IPS-18c (cell line): ENCODE results near the gene CLMN.

ENCODE experiments used
- H3K4me3 ChIP-seq: 2 replicates; pipeline ENCODE4 v1.7.0; 2013; ENCODE audit warnings: low read depth, mild to moderate bottlenecking, low read length, moderate library complexity; ENCODE audit not compliant: insufficient read depth
- H3K9me3 ChIP-seq: one replicate; pipeline ENCODE4 v1.6.1; 2013; ENCODE audit warnings: mild to moderate bottlenecking, low read length, moderate library complexity; ENCODE audit not compliant: control insufficient read depth, insufficient read depth

Gene CLMN

DNA sequence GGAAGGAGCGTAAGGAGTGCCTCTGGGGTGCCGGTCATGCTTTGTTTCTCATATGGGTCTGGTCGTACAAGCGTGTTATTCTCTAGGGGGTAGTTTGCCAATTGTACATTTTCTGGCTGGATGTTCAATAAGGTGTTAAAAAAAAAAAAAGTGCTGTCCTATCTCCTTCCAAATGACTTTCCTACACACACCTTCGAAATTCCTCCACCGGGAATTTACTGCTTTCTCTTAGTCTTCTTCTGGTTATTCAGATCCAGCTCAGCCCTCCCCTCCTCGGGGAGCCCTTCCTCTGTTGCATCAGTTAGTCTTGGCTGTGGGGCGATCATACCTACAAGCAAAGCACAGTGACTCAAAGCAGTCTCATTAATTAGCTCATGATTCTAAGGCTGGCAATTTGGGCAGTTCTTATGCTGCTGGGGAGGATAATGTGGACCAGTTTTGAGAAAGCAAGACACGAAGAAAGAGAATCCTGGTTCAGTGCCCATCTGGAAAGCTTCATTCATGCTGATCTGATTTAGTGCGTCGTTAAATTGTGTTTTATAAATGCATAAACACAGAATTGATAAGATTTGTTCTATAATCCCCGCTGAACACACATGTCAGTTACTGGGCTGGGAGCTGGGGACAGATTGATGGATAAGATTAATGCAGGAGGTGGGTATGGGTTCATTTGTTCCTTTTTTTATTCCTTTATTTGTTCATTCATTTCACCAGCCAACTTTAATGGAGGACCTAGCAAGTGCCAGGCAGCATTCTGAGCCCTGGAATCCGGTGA, 9.2 kb upstream of the CLMN start:
- no peak overlapping the region for H3K4me3 ChIP-seq
- no peaks in the 10 kb centered on the region for H3K9me3 ChIP-seq

DNA sequence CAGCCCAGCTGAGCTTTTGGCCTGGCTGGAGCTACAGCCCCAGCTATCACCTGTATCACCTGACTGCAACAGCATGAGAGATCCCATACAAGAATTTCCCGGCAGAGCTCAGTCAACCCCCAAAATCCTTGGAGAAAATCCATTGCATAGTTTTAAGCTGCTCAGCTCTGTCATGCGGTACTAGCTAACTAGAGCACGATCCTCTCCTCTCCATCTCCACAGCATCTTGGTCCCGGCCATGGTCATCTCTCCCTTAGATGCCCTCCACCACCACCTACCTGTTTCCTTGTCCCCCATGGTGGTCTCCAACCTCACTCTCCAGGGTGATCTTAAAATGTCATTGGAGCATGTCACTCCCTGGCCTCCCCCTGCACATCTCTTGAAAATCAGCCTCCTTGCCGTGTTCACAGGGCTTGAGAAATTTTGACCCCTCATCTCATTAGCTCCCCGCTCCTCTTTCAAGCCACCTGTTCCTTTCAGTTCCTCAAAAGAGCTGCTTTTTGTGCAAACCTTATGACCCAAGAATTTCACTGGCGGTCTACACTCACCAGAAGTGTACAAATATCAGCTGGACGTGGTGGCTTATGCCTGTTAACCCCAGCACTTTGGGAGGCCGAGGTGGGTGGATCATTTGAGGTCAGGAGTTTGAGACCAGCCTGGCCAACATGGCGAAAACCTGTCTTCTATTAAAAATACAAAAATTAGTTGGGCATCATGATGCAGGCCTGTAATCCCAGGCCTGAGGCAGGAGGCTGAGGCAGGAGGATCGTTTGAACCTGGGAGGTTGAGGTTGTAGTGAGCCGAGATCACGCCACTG, 8.1 kb upstream of the CLMN start:
- no peak overlapping the region for H3K4me3 ChIP-seq
- no peaks in the 10 kb centered on the region for H3K9me3 ChIP-seq

DNA sequence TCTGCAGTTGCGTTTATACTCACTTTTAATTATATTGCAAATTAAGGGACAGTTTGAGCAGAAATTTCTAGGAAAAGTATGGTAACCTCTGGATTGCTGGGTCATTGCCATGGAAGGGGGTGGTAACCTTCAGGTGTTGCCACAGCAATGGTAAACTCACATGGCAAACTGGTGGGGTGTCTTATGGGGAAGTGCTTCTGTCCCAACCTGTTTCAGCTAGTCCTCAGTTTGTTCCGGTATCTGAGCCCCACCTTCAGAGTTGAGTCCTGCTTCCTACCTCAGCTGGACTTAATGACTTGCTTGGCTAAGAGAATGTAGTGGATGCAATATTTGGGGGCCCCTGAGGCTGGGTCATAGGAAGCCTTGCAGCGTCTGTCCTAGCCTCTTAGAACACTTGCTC, 7.3 kb upstream of the CLMN start:
- H3K4me3 ChIP-seq: no peak overlapping the region
- H3K9me3 ChIP-seq: no peaks in the 10 kb centered on the region

DNA sequence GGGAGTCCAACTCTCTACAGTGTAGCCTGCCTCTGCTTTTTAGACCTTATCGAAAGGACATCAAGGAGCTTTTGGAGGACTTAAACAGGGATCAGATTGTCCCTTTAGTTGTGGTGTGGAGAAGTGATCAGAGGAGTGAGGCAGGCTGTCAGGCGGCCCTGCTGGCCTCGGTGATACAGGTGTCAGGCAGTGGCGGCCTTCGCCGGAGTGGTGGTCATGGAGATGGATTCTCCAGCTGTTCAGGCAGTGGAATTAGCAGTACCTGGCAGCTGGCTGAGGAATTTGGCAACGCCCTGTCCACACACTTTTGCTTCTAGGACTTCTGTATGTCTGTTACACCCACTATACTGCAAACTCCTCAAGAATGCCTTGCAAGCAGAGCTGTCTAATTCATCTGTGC, 4.2 kb upstream of the CLMN start:
- Histone ChIP-seq H3K9me3 (no peaks in the 10 kb centered on the region), H3K4me3 (no peak overlapping the region)

DNA sequence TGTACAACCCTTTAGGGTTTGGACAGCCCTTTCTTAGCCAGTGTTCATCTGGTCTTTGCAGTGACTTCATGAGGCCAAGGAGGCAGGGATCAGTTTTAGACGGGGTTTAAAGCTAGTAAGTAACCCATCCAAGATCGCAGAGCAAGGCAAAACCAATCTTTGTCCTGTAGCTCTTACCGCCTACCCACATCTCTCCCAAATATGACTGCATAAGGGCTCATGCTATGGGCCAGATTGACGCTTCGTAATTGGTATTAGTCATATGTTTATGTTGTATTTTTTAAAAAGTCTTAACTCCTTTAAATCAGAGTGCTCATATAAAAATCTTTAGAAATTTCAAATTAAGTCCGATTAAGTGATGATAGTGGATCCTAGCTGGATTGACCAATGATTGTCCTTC, 3.7 kb upstream of the CLMN start:
- Histone ChIP-seq H3K9me3 (no peaks in the 10 kb centered on the region), H3K4me3 (no peak overlapping the region)

DNA sequence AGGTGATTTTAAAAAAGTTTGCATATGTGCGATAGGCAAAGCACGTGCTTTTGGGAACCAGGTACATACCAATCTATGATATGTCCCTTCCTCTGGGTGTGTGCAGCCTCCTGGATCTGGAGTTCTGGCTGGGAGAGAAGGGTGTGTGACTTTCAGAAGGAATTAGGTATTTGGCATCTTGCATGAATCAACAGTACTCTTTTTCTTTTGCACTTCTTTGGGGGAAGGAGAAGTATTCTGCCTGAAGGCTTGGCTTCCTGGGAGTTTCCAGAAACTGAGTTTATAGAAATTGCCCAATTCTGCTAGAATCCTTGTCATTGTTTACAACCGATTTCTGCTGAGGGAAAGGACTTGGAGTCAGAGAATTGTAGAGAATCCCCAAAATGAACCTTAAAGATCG, 2.9 kb upstream of the CLMN start:
- H3K9me3 ChIP-seq: no peaks in the 10 kb centered on the region
- no peak overlapping the region for H3K4me3 ChIP-seq

DNA sequence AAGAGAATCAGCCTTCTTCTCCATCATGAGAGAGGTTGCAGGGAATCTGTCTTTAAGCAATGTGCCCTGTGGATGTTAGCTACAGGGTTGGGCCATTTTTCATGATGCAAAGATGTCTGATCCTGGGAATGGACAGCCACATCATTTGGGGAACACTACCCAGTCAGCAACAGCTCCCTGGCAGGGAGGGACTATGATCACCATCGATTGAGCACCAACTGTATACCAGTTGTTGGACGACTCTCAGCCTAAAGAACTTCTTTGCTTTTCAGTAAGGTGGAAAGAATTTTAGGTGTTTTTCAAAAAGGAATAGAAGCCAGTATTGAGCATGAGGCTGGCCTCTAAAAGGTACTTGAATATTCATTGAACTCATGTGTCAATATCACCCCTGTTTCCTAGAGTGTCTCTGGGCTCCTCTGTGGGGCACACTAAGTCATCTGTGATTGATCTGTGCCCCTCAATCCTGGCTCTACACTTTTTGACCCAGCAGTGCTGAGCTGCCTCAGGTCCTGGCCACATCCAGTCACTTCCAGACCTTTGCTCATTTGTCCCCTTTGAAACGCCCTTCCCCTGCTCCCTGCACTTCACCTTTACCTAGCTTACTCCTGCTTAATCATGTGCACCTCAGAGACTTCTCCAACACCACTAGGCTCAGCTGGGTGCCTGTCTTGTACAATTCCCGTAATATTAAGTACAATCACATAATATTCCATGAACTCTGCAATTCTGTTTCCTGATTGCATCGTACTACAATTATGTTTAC, 2.2 kb upstream of the CLMN start:
- no peak overlapping the region for H3K4me3 ChIP-seq

DNA sequence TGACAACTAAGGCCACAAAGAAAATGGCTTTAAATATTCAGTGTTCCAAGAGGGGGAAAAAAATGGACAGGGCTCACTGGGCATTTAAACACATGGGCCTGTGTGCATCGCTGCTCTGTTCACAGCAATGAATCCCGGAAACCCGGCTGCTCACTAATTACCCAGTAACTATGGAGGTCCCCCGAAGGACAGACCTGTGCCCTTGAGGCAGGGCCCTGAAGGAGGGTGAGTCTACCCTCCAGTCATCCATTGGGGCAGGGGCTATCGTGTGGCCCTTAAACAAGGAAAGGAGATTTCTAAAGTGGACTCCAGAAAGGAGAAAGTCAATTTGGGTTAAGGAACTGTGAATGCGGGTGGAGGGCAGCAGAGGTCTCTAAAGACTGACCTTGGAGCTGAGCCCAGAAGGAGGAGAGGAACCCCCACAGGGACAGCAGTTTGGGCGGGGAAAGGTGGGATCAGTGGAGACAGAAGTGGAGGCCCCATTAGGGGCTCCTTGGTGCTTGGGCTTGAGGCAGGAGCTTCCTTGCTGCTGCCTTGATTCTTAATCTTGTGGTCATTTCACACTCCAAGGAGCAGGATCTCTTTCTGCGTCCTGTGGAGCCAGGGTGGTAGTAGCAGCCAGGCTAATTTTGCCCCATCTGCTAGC, 1.4 kb upstream of the CLMN start:
- Histone ChIP-seq H3K4me3 (no peak overlapping the region; the same call in 1 of the 2 replicates), H3K9me3 (no peaks in the 10 kb centered on the region)

More for the DNA sequence above, 2.2 kb upstream of the CLMN start:
- no peaks in the 10 kb centered on the region for H3K9me3 ChIP-seq

DNA sequence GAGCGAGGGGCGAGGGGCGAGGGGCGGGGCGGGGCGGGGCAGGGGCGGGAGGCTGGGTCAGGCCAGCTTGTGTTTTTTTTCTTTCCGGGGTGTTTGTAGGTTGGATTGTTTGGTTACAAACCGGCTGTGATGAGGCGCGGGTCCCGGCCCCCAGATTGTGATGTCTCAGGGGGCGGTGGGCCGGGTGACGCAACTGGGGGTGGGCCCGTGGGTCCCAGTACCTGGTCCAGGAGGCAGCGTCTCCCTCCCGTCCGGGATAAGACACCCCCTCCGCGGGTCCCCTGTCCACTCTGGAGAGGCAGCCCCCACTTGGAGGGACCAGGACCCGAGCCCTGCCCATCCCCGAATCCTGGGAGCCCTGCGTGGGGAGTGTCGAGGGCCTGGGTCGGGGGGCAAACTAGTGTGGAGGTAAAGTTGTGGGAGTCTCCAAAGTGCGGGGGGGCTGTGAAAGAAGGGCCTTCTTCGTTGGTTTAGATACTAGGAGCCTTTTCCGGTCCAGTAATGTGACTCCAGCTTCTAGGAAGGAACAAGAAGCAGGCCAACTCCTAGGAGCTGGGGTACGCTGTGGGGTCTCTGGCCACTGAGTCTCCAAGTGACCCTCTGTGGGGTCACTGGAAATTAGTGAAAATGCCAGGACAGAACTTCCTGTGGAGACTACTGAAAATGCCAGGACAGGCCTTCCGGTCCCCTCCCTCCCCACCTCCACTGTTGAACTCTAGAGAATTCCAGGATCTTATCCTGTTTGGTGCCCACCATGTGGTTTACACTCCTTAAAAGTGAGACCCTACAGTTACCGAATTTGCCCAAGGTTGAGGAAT, 579 bp upstream of the CLMN start:
- Histone ChIP-seq H3K4me3 (peak overlapping the region; percentile 53), H3K9me3 (no peaks in the 10 kb centered on the region)

DNA sequence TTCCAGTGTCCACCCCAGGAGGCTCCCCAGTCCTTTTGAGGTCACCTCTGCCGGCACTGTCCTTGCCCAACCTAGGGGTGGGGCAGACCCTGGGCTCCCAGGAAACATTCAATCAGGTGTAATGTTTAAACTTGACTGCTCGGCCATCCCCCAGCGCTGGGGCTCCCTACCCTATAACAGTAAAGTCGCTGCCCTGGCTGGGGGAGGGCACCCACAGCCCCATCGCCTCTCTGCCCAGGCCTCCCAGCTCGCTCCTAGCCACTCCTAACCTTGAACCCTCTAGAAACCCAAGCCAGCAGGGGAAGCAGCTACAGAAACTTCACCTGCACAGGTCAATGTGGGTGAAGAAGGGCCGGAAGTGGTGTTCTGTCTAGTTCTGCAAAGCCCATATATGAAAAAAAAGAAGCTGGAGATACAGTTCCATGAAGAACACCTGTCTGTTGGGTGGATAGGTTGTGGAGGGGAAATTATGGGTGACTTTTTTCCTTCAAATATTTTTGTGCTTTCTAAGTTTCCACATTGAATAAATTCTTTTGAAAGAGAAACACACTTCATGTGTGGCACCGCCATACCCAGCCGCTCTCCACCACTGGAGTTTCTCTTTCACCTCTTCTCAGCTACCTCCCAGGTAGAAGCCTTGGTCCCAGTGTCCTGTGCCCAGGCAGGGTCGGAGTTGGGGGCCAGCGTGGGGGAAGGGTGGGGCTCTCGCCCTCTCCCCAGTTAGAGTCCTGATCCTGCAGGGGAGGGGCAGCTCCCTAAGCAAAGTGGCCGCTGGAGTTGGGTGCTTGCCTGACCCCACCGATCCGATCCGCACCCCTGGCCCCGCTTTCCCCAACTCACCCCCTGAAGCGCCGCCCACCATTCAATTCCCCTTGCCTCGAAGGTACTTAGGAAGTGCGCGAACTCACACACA, 1.1 kb downstream of the CLMN start:
- Histone ChIP-seq H3K4me3 (peak overlapping the region; percentile 71), H3K9me3 (no peaks in the 10 kb centered on the region)

DNA sequence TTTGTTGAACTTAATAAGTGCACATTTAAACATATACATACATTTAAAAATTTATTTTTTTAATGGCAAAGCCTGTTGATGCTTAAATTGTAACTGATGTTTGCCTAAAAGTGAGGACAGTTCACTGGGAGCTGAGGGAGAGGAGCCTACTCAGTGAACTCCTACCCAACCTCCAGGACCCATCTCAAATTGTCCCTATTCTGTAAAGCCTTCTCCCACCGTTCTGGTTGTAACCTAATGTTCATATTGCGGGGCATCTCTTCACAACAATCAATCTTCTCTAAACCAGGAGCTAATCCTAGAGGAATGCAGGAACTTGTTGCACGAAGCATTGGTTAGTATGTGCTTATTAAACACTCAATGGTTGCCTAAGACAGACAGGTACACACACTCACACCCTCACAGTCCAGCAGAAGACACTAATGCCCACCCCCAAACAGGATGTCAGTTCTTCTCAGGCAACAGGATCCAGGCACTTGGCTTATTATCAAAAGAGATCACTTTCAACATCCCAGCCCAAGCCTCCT, 1.8 kb downstream of the CLMN start:
- Histone ChIP-seq H3K4me3 (no peak overlapping the region), H3K9me3 (no peaks in the 10 kb centered on the region)

DNA sequence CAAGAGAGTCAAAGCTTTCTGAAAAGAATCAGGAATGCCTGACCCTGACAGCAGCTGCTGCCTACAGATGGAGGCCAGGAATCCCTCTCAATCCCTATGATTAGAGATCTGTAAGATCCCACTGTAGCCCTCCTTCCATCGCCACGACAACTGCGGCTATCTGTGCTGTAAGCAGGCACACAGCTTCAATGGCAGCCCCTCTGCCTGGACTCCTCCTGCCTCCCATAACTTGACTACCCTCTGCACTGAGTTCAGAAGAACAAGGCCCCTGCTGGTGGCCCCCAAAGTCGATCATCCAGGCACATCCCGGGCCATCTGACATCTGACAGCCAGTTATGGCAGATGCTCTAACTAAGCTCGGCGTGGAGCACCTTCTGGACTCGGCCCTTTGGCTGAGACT, 2.9 kb downstream of the CLMN start:
- H3K4me3 ChIP-seq: no peak overlapping the region
- no peaks in the 10 kb centered on the region for H3K9me3 ChIP-seq

DNA sequence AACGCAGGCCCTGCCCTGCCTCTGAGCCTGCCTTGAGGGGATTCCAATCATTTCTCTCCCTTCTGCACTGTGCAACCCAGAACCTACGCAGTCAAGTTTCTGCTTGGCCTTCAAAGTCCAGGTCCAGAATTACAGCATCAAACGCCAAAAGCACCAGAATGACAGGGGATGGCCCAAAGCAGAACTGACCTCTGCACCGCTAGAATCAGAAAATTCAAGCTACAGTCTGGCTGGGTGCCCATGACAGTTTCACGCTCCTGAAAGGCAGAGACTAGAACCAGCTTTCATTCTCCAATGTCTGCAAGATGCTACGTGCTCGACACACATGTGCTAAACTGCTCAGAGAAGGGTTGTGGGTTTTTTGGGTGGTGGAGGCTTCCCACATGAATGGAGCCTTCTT, 4.1 kb downstream of the CLMN start:
- Histone ChIP-seq H3K4me3 (no peak overlapping the region), H3K9me3 (no peaks in the 10 kb centered on the region)

DNA sequence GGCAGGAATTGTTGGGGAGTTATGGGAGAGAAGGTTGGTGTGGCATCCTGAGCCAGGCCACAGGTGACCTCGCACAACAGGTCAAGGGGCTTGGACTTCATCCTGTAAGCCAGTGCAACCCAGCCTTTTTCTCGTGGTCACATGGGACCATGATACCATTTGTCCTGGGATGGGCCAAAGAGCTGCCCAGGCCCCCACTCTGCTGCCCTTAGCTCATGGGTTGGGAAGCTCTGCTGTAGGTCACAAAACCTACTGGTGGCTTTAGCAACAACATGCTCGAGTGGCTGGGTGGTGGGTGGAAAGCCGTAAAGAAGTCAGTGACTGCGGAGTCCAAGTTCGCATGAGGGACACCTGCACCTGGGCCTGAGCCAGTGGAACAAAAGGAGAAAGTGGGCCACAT, 4.6 kb downstream of the CLMN start:
- Histone ChIP-seq H3K4me3 (no peak overlapping the region), H3K9me3 (no peaks in the 10 kb centered on the region)

DNA sequence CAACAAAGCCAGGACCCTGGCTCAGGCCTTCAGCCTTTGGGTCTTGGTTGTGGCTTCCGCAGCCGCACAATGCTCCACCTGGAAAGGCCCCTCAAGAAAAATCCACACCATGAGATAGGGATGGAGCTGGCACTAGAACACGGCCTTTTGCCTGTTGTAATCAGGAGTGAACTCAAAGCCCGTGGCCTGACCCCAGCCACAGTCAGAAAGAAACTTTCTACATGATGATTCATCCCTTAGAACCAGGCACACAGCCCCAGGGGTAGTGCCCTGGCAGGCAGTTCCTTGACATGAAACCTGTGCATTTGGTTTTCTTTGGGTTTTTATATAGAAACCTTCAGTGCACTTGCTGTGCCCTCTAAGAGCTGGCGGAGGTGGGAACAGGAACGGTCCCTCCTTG, 5.1 kb downstream of the CLMN start:
- no peaks in the 10 kb centered on the region for H3K9me3 ChIP-seq
- H3K4me3 ChIP-seq: no peak overlapping the region

DNA sequence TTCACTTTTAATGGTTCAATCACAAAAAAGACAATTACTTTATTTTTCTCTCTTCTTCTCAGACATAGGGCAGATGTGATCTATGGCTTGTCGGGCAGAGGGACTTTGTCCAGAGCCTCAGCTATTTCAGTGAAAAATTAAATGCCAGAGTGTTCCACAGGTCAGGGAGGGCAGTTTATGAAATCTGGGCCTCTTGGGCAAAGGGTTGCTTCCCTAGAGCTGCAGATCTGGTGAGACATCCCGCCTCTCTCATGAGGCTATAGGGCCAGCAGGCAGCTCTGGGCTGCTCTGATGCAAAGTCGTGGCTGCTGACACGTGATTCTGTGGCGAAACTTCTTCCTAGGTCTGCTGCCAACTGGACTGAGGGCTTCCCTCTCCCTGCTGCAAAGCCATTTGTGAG, 6.0 kb downstream of the CLMN start:
- no peaks in the 10 kb centered on the region for H3K9me3 ChIP-seq
- H3K4me3 ChIP-seq: no peak overlapping the region
